T1000 (cell line): ENCODE data around the gene NOP56.

Source experiments
- DNase-seq: peaks from one replicate; lab custom pipeline; 2025; ENCODE audit warnings: mixed read lengths; lab: John Stamatoyannopoulos, UW

NOP56 gene, protein sequence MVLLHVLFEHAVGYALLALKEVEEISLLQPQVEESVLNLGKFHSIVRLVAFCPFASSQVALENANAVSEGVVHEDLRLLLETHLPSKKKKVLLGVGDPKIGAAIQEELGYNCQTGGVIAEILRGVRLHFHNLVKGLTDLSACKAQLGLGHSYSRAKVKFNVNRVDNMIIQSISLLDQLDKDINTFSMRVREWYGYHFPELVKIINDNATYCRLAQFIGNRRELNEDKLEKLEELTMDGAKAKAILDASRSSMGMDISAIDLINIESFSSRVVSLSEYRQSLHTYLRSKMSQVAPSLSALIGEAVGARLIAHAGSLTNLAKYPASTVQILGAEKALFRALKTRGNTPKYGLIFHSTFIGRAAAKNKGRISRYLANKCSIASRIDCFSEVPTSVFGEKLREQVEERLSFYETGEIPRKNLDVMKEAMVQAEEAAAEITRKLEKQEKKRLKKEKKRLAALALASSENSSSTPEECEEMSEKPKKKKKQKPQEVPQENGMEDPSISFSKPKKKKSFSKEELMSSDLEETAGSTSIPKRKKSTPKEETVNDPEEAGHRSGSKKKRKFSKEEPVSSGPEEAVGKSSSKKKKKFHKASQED

DNA sequence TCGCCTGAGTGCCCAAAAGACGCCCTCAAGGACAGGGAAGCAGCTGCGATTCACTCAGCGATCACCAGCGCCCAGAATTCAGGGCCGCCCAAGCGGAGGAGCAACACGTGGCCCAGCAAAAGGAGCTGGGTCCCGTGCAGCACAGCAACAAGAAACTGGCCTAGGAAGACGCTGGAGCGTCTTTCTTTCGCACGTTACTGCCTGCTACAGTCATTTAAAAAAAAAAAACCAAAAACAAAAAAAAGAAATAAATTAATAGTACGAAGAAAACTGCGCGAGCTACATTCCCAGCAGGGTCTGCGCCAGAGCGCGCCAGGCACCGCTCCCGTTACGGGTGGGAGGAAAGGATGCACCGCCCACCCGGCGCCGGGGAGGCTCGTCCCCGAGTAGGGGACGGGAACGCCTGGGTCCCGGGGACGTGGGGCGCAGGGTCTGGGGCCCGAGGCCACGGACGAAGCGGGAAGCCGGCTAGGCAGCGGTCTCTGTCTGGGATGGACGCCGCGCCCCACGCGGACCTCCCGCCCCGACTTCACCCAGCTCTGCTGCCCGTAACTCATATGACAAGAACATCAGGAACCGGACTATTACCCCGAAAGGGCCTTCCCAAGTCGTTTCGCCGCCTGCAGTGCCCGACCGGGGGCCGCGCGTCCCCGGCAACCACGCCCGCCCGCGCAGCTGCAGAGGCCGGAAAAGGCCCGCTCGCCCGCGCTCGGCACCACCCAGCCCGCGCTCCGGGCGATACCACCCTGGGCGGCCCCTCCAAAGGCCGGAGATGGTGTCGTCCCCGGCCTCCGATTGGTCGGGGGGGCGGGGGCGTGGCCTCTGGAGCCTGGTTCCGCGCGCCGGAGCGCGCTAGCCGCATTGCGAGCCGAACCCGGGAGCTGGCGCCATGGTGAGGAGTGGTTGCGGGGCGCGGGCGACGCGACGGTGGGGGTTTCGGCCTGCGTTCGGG is at the start of gene NOP56:
TSS of gene NOP56 (plus strand) at position 861 of the 952 bp plus-strand sequence. CDS start at position 890, 29 bp downstream.
- peak; percentile 92 for DNase-seq

DNA sequence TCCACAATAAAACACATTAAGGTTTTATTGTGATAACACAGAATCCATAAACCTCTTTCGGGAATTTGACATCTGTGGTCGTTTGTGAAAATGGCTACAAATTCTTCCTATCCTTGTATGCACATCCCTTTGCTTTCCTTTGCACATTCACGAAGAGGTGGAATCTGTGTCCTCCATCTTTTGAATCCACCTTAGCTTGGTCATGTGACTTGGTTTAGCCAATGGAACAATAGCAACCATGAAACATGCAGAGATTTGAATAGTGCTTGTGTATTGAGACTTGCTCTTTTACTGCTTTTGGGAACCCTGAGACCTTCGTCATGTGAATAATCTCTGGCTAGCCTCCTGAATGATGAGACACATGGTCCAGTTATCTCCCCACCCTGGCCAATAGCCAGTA is 49.7 kb upstream of the NOP56 start:
- no peak for DNase-seq

DNA sequence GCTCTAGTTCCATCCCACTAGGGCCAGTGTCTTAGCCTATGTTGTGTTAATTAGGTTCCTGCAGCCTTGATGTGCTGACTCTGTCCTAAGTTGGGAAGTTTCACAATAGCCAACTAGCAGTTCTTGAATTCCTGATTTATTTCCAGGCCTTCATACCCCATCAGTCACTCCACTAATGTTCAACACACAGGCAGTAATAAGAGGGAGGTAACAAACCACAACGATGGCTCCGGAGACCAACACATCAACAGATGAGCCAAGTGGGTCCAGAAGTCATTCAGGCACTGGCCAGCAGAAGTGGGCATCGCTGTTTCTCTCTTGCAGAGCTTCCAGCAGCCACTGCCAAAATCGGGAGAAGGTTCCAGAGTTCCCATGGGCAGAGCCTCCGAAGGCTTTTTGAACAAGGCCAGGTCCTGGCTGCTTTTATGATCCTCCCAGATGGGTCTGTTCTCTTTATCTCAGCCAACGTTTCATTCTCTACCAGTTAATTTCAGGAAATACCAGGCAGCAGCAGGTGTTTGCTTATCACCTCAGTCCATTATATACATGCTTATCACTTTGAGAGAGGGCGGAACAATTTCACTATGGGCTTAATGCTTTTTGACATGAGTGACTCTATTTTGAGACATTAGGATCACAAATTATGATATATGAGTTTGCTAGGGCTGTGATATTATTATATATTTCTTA is 48.5 kb upstream of the NOP56 start:
- no peak for DNase-seq

DNA sequence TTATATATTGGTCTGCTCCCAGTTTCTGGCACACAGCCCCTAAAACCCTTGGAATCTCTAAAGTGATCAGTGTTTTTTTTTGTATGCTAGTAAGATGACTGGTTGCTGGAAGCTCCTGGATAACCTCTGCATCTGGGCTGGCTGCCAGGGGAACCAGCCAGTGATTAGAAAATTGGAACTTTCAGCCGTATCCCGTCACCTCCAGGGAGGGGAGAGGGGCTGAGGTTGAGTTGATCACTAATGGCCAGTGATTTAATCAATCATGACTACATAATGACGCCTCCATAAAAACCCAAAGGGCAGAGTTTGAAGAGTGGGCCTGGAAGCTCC is 48.0 kb upstream of the NOP56 start:
- no peak for DNase-seq

DNA sequence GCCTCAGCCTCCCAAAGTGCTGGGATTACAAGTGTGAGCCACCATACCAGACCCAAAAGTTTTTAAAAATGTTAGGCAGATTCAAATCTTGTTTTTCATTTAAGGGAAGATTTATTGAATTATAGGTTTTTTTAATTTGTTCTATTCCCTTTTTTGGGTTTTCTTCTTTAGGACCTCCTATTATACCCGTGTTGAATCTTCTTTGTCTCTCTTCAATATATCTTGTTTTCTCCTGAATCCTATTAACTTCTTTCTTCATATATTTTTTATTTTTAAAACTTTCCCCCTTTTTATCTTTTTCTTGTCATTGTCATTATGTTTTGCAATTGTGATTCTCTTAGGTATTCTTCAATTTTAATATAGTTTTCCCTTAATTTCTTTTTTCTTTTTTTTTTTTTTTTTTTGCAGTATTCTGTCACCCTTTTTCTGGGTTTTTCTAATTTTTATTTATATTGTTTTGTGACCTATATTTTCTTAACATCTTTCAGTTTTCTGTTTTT is 45.9 kb upstream of the NOP56 start:
- DNase-seq, result no peak

DNA sequence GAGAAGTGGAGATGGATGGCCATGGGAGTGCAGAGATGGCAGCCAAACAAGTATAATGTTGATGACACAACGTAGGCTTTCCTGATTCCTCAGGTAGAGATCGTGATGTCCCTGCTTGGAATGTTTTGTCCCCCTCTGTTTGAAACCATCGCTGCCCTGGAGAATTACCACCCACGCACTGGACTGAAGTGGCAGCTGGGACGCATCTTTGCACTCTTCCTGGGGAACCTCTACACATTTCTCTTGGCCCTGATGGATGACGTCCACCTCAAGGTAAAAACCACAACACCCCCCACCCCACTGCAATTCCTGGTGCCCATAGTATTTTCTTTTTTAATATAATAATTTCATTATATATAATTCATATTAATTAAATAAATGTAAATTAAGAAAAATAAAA is 42.1 kb upstream of the NOP56 start:
- DNase-seq, result no peak

DNA sequence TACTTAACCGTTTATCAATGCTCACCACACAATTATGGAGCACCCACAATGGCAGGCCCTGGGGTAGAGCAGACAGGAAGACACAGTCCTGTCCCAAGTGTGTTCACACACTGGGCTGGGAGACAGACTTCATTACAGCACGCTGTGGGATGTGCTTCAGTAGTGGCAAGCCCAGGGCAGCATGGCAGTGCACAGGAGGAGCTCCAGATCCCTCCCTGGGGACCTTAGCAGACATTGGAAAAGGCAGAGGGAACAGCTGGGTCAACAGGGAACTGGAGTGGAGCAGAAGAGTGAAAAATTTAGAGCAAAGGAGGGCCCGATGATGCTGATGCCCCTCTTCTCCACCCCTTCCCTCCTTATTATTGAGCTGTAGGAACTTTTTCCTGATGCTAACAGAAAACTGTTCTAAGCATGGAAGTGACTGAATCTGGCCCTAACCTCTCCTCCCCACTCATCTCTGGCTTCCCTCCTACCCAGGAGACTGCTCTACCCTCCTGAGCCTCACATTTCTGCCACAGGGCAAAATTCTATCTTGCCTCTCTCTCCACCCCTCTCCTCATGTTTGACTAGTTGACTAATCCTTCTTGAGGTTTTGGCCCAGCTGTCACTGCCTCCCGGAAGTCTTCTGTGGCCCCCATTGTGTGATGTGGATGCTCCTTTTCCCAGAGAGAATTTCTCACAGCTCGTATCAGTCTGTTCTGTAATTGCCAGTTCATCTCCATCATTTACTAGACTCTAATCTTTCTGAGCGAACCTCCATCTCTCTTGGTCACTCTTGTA is 41.3 kb upstream of the NOP56 start:
- DNase-seq, result no peak

DNA sequence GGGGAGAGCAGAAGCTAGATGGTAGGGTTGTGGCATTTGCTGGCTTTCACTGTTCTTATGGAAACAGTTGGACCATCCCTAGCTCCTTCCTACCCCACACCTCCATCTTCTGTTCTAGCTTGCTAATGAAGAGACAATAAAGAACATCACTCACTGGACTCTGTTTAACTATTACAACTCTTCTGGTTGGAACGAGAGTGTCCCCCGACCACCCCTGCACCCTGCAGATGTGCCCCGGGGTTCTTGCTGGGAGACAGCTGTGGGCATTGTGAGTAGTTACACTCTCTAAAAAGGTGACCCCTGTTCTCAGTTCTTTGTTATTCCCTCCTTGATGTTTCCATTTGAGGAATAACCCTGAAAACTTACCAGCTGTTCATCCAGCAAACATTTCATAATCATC is 40.4 kb upstream of the NOP56 start:
- DNase-seq, result no peak

DNA sequence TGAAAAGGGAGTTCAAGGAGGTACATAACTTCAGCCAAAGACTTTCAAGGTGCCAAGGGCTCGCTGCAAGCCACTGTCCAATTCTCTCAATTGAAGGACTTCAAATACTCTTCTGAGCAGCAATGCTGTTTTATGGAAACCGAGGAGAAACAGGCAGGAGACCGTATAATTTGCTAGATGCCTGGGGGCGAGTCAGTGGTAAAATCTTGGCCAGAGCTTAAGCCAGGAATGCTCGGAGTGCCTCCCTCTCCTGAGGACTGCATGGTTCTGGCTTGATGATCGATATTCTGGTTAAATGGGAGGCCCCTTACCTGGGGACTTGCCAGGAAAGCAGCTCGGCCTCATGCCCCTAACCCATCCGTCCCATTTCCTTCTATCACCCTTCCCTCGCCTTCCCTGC is 35.8 kb upstream of the NOP56 start:
- DNase-seq, result no peak

DNA sequence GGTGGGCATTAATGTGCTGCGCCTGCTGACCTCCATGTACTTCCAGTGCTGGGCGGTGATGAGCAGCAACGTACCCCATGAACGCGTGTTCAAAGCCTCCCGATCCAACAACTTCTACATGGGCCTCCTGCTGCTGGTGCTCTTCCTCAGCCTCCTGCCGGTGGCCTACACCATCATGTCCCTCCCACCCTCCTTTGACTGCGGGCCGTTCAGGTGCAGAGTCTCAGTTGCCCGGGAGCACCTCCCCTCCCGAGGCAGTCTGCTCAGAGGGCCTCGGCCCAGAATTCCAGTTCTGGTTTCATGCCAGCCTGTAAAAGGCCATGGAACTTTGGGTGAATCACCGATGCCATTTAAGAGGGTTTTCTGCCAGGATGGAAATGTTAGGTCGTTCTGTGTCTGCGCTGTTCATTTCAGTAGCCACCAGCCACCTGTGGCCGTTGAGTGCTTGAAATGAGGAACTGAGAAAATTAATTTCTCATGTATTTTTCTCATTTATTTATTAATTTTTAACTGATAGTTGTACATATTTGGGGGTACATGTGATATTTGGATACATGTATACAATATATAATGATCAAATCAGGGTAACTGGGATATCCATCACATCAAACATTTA is 35.2 kb upstream of the NOP56 start:
- no peak for DNase-seq

DNA sequence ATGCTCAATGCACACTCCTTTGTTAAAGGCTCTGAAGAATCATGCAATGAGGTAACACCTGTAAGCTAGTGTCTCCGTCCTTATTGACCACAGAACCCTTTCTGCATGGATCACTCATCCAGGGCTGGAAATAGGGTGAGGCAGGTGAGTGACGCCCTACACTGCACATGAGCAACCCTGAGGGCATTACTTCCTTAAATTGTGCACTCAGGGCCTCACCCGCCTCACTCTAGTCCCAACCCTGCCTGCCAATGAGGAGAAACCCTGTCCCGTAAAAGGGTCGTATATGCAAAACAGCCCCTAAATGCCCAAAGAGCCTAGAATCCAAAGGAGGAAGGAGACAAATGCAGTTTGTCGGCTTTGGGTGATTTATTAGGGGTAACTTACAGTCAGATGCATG is 33.6 kb upstream of the NOP56 start:
- no peak for DNase-seq

DNA sequence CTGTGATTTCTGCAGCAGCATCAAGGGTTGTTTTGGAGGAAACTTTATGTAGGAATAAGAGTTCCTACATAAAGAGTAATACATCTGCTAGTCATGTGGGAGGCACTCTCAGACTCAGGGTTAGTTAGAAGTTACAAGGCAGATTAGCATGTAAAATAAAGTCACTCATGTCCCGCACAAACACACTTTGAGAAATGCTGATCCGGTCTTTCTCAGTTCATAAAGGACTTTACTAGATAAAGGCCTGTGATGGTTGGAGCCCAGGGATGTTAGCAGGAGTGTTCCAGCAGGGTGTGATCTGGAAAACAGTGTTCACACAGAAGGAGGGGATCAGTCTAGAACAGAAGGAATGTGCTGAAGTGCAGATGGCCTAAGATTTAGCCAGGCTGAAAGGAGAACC is 33.1 kb upstream of the NOP56 start:
- no peak for DNase-seq

DNA sequence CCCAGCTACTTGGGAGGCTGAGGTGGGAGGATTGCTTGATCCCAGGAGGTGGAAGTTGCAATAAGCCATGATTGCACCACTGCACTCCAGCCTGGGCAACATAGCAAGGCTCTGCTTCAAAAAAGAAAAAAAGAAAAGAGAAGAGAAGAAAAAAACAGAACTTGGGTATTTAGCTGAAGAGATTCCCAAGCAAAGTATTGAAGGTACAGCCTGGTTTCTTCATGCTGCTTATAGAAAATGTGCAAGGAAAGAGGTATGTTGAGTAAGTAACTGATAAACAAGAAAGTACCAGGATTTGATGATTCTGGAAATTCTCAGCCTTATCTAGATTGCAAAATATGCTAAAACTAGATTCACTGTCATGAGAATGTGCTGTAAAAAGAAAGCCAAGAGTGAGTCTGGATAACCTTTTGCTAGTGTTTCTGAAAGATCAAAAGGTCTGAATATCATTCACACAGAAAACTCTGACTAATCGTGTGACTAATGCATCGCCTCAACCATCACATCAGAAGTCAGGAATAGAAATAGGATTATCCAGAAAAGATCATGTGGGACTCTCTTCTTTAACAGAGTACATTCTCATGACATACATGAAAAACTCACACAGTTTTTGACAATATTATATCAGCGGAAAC is 32.4 kb upstream of the NOP56 start:
- no peak for DNase-seq

DNA sequence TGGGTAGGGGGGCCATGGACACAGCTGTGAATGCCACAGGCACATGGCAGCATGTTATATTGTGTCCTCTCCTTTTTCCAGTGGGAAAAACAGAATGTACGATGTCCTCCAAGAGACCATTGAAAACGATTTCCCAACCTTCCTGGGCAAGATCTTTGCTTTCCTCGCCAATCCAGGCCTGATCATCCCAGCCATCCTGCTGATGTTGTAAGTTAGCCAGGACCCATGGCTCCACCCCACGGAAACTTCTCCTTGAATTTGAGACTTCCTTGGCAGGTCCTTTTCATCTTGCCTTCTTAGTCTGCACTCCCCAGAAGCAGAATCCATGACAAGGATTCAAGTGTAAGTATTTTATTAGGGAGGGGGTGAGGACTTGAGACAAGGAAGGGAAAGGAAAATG is 28.2 kb upstream of the NOP56 start:
- no peak for DNase-seq

DNA sequence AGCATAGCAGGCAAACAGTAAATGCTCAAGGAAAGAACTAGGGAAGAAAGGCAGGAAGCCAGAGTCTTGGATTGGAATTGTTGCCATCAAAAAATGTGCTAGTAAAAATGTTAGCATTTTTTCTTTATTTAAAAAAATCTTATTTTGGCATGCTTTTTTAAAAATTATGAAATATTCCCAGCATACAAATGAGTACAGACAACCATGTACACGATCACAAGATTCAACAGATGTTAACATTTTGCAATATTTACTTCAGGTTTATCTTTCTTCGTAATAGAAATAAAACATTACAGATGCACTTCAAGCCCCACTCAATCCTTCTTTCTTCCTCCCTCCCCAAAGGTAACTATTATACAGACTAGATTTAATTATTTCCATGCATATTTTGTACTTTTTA is 27.4 kb upstream of the NOP56 start:
- no peak for DNase-seq

DNA sequence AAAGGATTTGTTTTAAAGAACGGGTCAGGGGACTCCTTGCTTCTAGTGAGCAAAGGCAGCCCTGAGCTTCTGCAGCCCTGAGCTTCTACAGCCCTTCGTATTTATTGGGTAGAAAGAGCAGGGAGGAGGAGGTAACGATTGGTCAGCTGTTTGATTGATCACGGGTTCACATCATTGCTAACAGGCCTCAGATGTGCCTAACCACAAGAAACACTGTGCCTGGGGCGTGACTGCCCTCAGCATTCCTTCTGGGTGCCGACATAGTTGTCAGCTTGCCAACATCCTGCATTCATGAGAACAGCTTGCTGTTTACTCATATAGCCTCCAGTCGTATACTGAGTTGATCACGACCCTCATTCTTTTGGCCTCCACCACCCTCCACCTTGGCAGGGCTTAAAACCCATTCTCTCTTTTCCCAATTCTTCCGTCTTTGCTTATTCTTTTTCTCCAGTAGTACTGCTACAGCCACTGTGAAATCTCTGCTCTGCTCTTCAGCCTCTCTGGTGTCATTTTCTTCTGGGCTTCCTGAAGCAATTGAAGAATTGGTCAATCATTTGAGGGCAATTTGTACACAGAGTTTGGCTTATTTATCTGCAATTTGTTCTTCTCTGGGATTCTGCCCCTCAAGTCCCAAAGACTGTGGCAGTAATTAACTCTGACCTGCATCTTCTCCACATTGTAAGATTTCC is 25.4 kb upstream of the NOP56 start:
- DNase-seq, result peak; percentile 85

DNA sequence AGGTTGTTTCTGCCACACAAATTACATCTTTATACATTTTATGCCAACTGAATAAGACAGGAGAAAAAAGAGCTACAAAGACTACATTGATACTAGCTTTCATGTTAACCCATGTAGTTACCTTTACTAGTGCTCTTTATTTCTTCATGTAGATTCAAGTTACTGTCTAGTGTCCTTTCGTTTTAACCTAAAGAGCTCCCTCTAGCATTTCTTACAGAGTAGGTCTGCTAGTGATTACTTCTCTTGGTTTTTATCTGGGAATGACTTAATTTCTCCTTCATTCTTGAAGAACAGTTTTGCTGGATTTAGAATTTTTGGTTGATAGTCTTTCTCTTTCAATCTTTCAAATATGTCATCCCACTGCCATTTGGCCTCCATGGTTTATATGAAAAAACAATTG is 21.2 kb upstream of the NOP56 start:
- DNase-seq, result no peak

DNA sequence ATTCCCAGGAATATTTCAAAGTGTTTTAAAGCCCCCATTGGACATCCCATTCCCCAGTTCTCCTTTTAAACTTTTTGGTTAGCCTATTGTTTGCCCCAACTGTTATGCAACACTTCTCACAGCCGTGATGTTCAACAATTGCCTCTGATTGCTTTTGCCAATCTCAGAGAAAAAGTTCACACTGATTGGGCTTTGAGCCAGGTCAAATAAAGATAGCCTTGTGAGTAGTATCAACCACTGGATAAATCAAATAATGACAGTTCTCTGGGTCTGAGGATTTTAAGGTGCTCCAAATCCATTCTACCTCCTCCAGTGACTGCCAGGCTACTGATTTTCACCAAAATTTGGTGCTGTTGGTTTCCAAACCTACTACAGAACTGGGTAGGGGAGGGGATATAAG is 19.1 kb upstream of the NOP56 start:
- DNase-seq, result no peak

DNA sequence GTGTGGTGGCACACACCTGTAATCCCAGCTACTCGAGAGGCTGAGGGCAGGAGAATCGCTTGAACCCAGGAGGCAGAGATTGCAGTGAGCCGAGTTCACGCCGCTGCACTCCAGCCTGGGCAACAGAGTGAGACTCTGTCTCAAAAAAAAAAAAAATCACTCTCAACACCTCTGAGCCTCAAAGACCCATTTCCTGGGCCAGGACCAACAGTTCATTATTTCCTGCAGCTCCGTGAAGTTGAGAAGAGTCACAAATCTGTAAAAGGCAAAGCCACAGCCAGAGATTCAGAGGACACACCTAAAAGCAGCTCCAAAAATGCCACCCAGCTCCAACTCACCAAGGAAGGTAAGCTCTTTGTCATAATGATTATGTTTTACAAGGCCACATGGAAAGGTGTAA is 15.2 kb upstream of the NOP56 start:
- DNase-seq, result no peak

DNA sequence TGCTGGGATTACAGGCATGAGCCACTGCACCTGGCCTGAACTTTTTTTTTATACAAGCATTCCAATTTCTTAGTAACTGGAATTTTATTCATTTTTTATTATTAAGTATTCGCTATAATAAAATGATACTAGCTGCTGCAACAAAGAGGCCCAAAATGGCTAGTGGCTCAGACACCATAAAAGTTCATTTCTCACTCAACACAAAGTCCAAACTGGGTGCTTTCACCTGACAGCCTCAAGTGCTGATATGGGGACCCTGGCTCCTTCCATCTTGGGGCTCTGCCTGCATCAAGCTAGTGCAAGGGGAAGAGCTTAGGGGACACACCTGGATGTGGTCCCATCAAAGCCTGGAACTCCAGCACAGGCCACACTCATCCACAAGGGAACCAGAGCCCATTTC is 12.2 kb upstream of the NOP56 start:
- DNase-seq, result no peak
